Stimulated activated CD4-positive, alpha-beta T cell treated with anti-CD3 and anti-CD28 coated beads, TNF-alpha, amount 100 ng/mL, for 24 hours (primary cell): ENCODE data around the gene NBAS.
"Not testable (repeated sequence)": the region's sequence is repeated elsewhere in the genome, so short reads cannot be mapped to it uniquely, and the experiment has no call there.

Source experiments
- DNase-seq, 3 experiments: peaks; one replicate each; pipeline ENCODE4 v3.0.0-alpha.2; 2020; ENCODE audit warnings: low read depth in 3 of 3

The NBAS gene

GRCh38 chr2:15363734-15364133 lies 197.4 kb downstream of the NBAS start:
- no peak for DNase-seq

GRCh38 chr2:15363142-15363541 lies 198.0 kb downstream of the NBAS start:
- no peak for DNase-seq

- DNase-seq: no peak
These were observed 201.2 kb downstream of the NBAS start for GRCh38 chr2:15359716-15360531.

GRCh38 chr2:15357922-15358321 lies 203.2 kb downstream of the NBAS start:
- no peak for DNase-seq

GRCh38 chr2:15357186-15357585 lies 203.9 kb downstream of the NBAS start:
- no peak for DNase-seq

GRCh38 chr2:15355386-15355785 lies 205.7 kb downstream of the NBAS start:
- no peak for DNase-seq

GRCh38 chr2:15354596-15355366 lies 206.4 kb downstream of the NBAS start:
- DNase-seq: no peak

- DNase-seq: no peak
These were observed 208.8 kb downstream of the NBAS start for GRCh38 chr2:15352363-15352762.

GRCh38 chr2:15348636-15349035 lies 212.5 kb downstream of the NBAS start:
- no peak for DNase-seq

- DNase-seq: no peak
These were observed 213.1 kb downstream of the NBAS start for GRCh38 chr2:15348045-15348444.

GRCh38 chr2:15346624-15347023 lies 214.5 kb downstream of the NBAS start:
- DNase-seq: no peak

GRCh38 chr2:15337996-15338666 lies 223.0 kb downstream of the NBAS start:
- no peak for DNase-seq

- DNase-seq: no peak
These were observed 226.3 kb downstream of the NBAS start for GRCh38 chr2:15334644-15335326.

- no peak for DNase-seq
These were observed 229.3 kb downstream of the NBAS start for GRCh38 chr2:15331787-15332186.

- DNase-seq: no peak
These were observed 235.8 kb downstream of the NBAS start for GRCh38 chr2:15325296-15325695.

GRCh38 chr2:15323227-15323626 lies 237.9 kb downstream of the NBAS start:
- no peak for DNase-seq

- not testable (repeated sequence) for DNase-seq
These were observed 239.7 kb downstream of the NBAS start for GRCh38 chr2:15321481-15321880.

GRCh38 chr2:15316370-15316814 lies 244.7 kb downstream of the NBAS start:
- DNase-seq: peak in 1 of 3 experiments; percentile 12

GRCh38 chr2:15315411-15315810 lies 245.7 kb downstream of the NBAS start:
- no peak for DNase-seq

GRCh38 chr2:15313657-15314056 lies 247.5 kb downstream of the NBAS start:
- DNase-seq: no peak

- no peak for DNase-seq
These were observed 249.2 kb downstream of the NBAS start for GRCh38 chr2:15311926-15312325.
